Mesendoderm (in vitro differentiated cells): ENCODE results near the gene SYDE1. TPM values are rescaled to one million over a fixed set of nuclear protein-coding genes. Genes with fewer than 3 reads are reported as not detected.
"Not testable (repeated sequence)": the region's sequence is repeated elsewhere in the genome, so short reads cannot be mapped to it uniquely, and the experiment has no call there.

Experiments
- DNase-seq: peaks from one replicate; pipeline ENCODE4 v3.0.0; 2013
- H2AK5ac ChIP-seq: 2 replicates; pipeline ENCODE4 v1.6.1; 2013; ENCODE audit warnings: low read length, inconsistent platforms
- H2BK120ac ChIP-seq: 2 replicates; pipeline ENCODE4 v1.6.1; 2013; ENCODE audit warnings: low read depth, mild to moderate bottlenecking, low read length, moderate library complexity, mixed read lengths
- H2BK15ac ChIP-seq: replicated peaks from 2 replicates; pipeline ENCODE4 v1.6.1; 2013; ENCODE audit warnings: low read depth, mild to moderate bottlenecking, moderate library complexity
- H2BK5ac ChIP-seq: 2 replicates; pipeline ENCODE4 v1.6.1; 2013; ENCODE audit warnings: low read length, inconsistent platforms
- H3K18ac ChIP-seq: 2 replicates; pipeline ENCODE4 v1.6.1; 2013; ENCODE audit warnings: mild to moderate bottlenecking, low read length, mixed read lengths
- H3K23ac ChIP-seq: one replicate; pipeline ENCODE4 v1.6.1; 2013; ENCODE audit warnings: low read length
- H3K27ac ChIP-seq: 2 replicates; pipeline ENCODE4 v1.5.1; 2013; ENCODE audit warnings: low read depth, mild to moderate bottlenecking, inconsistent platforms, low read length, moderate library complexity
- H3K27me3 ChIP-seq: 2 replicates; pipeline ENCODE4 v1.6.1; 2013; ENCODE audit warnings: low read length, control low read depth, mild to moderate bottlenecking, inconsistent platforms; ENCODE audit not compliant: insufficient read depth, poor library complexity
- H3K36me3 ChIP-seq: 2 replicates; pipeline ENCODE4 v1.6.1; 2013; ENCODE audit warnings: low read length, inconsistent platforms; ENCODE audit not compliant: control insufficient read depth, insufficient read depth
- H3K4ac ChIP-seq: one replicate; pipeline ENCODE4 v1.6.1; 2013; ENCODE audit warnings: low read depth, mild to moderate bottlenecking, low read length, moderate library complexity
- H3K4me1 ChIP-seq: 2 replicates; pipeline ENCODE4 v1.6.1; 2013; ENCODE audit warnings: low read depth, low read length, inconsistent platforms; ENCODE audit not compliant: control insufficient read depth
- H3K4me2 ChIP-seq: 2 replicates; pipeline ENCODE4 v1.6.1; 2013; ENCODE audit warnings: low read length
- H3K4me3 ChIP-seq: 2 replicates; pipeline ENCODE4 v1.5.1; 2013; ENCODE audit warnings: mild to moderate bottlenecking, low read length
- H3K56ac ChIP-seq: one replicate; pipeline ENCODE4 v1.6.1; 2013; ENCODE audit warnings: low read length
- H3K79me1 ChIP-seq: 2 replicates; pipeline ENCODE4 v1.6.1; 2013; ENCODE audit warnings: low read length, inconsistent platforms
- H3K79me2 ChIP-seq: 2 replicates; pipeline ENCODE4 v1.6.1; 2013; ENCODE audit warnings: mild to moderate bottlenecking, low read length; ENCODE audit not compliant: control insufficient read depth, insufficient read depth
- H3K9ac ChIP-seq: 2 replicates; pipeline ENCODE4 v1.6.1; 2013; ENCODE audit warnings: low read length, inconsistent platforms
- H4K5ac ChIP-seq: one replicate; pipeline ENCODE4 v1.6.1; 2013; ENCODE audit warnings: low read length
- H4K8ac ChIP-seq: one replicate; pipeline ENCODE4 v1.6.1; 2013; ENCODE audit warnings: low read depth, mild to moderate bottlenecking, control low read depth, low read length, moderate library complexity
- WGBS: extraction: QIAGEN DNeasy Blood & Tissue Kit; methylation state at CpG from one replicate; pipeline ENCODE4 v1.1.7; 2013; ENCODE audit warnings: low lambda C conversion rate, missing lambda C conversion rate; ENCODE audit not compliant: insufficient coverage; ENCODE audit errors: extremely low coverage; 5-methylcytosine and 5-hydroxymethylcytosine counted together
- polyA plus RNA-seq, 2 experiments: library from polyadenylated mRNA; stranded (reverse); fragments of 200-250 nt; gene quantifications; one replicate each; pipeline ENCODE4 v1.2.3, GENCODE V29; 2013

Gene SYDE1
- 9.7 TPM for polyA plus RNA-seq (2013, experiment 1 of 2)
- 9.9 TPM for polyA plus RNA-seq (2013, experiment 2 of 2)

- peaks cover 4% of the 10 kb centered on the region for H3K4me1 ChIP-seq
- H3K36me3 ChIP-seq = peaks cover 1% of the 10 kb centered on the region
- H3K18ac ChIP-seq = peak within 1 kb of the TSS; percentile 99
- H3K23ac ChIP-seq = no peak within 1 kb of the TSS
- peak within 1 kb of the TSS; percentile 93 for H3K56ac ChIP-seq
- peak; percentile 88 for DNase-seq
- peak within 1 kb of the TSS; percentile 99 for H3K4ac ChIP-seq
- H3K79me1 ChIP-seq = peaks cover 6% of the 10 kb centered on the region
- H3K4me2 ChIP-seq = peak within 1 kb of the TSS; percentile 69
- peak within 1 kb of the TSS; percentile 83 for H2AK5ac ChIP-seq
- H2BK5ac ChIP-seq = peak within 1 kb of the TSS; percentile 65
- peak within 1 kb of the TSS; percentile 82 for H3K9ac ChIP-seq
- H2BK120ac ChIP-seq = peak within 1 kb of the TSS; percentile 98
- no peaks in the 10 kb centered on the region for H3K27me3 ChIP-seq
- H4K5ac ChIP-seq = peak within 1 kb of the TSS; percentile 78
- peak within 1 kb of the TSS; percentile 67 for H3K4me3 ChIP-seq
- peak within 1 kb of the TSS; percentile 94 for H4K8ac ChIP-seq
- H2BK15ac ChIP-seq = peak within 1 kb of the TSS; percentile 20
- no peaks in the 10 kb centered on the region for H3K79me2 ChIP-seq
- H3K27ac ChIP-seq = peak within 1 kb of the TSS; percentile 74
- WGBS = no CpG with 5 or more reads among the region's 78 CpGs
These were observed at the start of gene SYDE1 for GRCh38 chr19:15107061-15108010. Gene SYDE1 (plus strand): TSS chr19:15107401. CDS start chr19:15107434, 33 bp downstream.

- Histone ChIP-seq H3K4me1 (no peaks in the 10 kb centered on the region), H3K4me3 (no peak overlapping the region), H3K4ac (no peak overlapping the region), H2BK120ac (no peak overlapping the region), H2BK15ac (no peak overlapping the region), H3K4me2 (no peak overlapping the region), H3K18ac (no peak overlapping the region), H3K9ac (no peak overlapping the region), H3K27me3 (no peaks in the 10 kb centered on the region), H3K79me2 (no peaks in the 10 kb centered on the region), H3K56ac (no peak overlapping the region), H3K79me1 (no peaks in the 10 kb centered on the region), H4K5ac (no peak overlapping the region), H3K27ac (no peak overlapping the region), H2AK5ac (no peak overlapping the region), H3K36me3 (no peaks in the 10 kb centered on the region), H4K8ac (no peak overlapping the region), H3K23ac (no peak overlapping the region), H2BK5ac (no peak overlapping the region)
- no CpG with 5 or more reads among the region's 12 CpGs for WGBS
- no peak for DNase-seq
These were observed 45.2 kb upstream of the SYDE1 start for GRCh38 chr19:15062036-15062435.

- not testable (repeated sequence) for H3K9ac ChIP-seq, H3K79me2 ChIP-seq, H3K18ac ChIP-seq, H3K4ac ChIP-seq, H2BK15ac ChIP-seq, H3K36me3 ChIP-seq, H3K27ac ChIP-seq, DNase-seq, H3K23ac ChIP-seq, H3K4me2 ChIP-seq, H4K8ac ChIP-seq, H4K5ac ChIP-seq, H3K4me1 ChIP-seq, H2BK120ac ChIP-seq, H2AK5ac ChIP-seq, H3K79me1 ChIP-seq, H3K27me3 ChIP-seq, H3K56ac ChIP-seq, H2BK5ac ChIP-seq, H3K4me3 ChIP-seq
- WGBS = no CpG with 5 or more reads among the region's 4 CpGs
These were observed 36.8 kb upstream of the SYDE1 start for GRCh38 chr19:15070386-15070785.

- WGBS = no CpG with 5 or more reads among the region's 23 CpGs
- Histone ChIP-seq H2AK5ac (no peak overlapping the region), H3K79me2 (no peaks in the 10 kb centered on the region), H3K27ac (peak overlapping the region; percentile 62), H3K4ac (no peak overlapping the region), H2BK5ac (no peak overlapping the region), H3K9ac (no peak overlapping the region), H3K27me3 (no peaks in the 10 kb centered on the region), H3K56ac (peak overlapping the region; percentile 34), H3K79me1 (no peaks in the 10 kb centered on the region), H2BK15ac (no peak overlapping the region), H3K4me3 (no peak overlapping the region), H3K4me1 (no peaks in the 10 kb centered on the region), H4K5ac (no peak overlapping the region), H2BK120ac (no peak overlapping the region), H3K36me3 (no peaks in the 10 kb centered on the region), H3K4me2 (no peak overlapping the region), H3K23ac (no peak overlapping the region), H3K18ac (no peak overlapping the region), H4K8ac (no peak overlapping the region)
- DNase-seq = peak; percentile 94
These were observed 34.1 kb upstream of the SYDE1 start for GRCh38 chr19:15072930-15073647.

GRCh38 chr19:15074371-15074770, 32.8 kb upstream of the SYDE1 start:
- no peak overlapping the region for H2AK5ac ChIP-seq
- H3K79me1 ChIP-seq = no peaks in the 10 kb centered on the region
- H3K56ac ChIP-seq = no peak overlapping the region
- H3K4me2 ChIP-seq = no peak overlapping the region
- H2BK120ac ChIP-seq = no peak overlapping the region
- no peak overlapping the region for H3K18ac ChIP-seq
- H3K36me3 ChIP-seq = no peaks in the 10 kb centered on the region
- H3K9ac ChIP-seq = no peak overlapping the region
- no peak for DNase-seq
- H2BK5ac ChIP-seq = no peak overlapping the region
- H3K23ac ChIP-seq = no peak overlapping the region
- H3K27me3 ChIP-seq = no peaks in the 10 kb centered on the region
- H3K4me3 ChIP-seq = no peak overlapping the region
- H3K79me2 ChIP-seq = no peaks in the 10 kb centered on the region
- no peak overlapping the region for H2BK15ac ChIP-seq
- WGBS = no CpG with 5 or more reads among the region's 2 CpGs
- H3K4me1 ChIP-seq = no peaks in the 10 kb centered on the region
- no peak overlapping the region for H3K27ac ChIP-seq
- no peak overlapping the region for H4K5ac ChIP-seq
- no peak overlapping the region for H4K8ac ChIP-seq
- no peak overlapping the region for H3K4ac ChIP-seq
